A673 (cell line): ENCODE data around the gene EXOG. TPM values are rescaled to one million over a fixed set of nuclear protein-coding genes. Genes with fewer than 3 reads are reported as not detected.

Experiments used
- BruUV-seq: library from RNA; stranded (reverse); fragments of 400-500 nt; replicated peaks from 2 replicates; lab custom pipeline; 2021; lab: Mats Ljungman, UMichigan
- CTCF ChIA-PET: fragments of 300-600 bp; sonication (Branson Sonifier 250); formaldehyde crosslinking; loops from one replicate; lab custom pipeline; 2022; ENCODE audit warnings: antibody characterized with exemption; lab: Charles Lee
- POLR2A ChIA-PET: fragments of 300-600 bp; sonication (Branson Sonifier 250); formaldehyde crosslinking; loops from one replicate; lab custom pipeline; 2022; ENCODE audit warnings: antibody characterized with exemption; ENCODE audit not compliant: low non-redundant PET; lab: Charles Lee
- DNase-seq: peaks from one replicate; pipeline ENCODE4 v3.0.0-alpha.2; 2015; ENCODE audit warnings: low spot score
- H3K27ac ChIP-seq: fragments of 200-600 bp; sonication (generic); 2 replicates; pipeline ENCODE4 v1.5.1; 2016; ENCODE audit warnings: mixed run types, low read depth, mild to moderate bottlenecking, mixed read lengths, antibody characterized with exemption, low read length; ENCODE audit not compliant: poor library complexity, severe bottlenecking
- H3K27me3 ChIP-seq: fragments of 200-600 bp; sonication (generic); replicated peaks from 2 replicates; pipeline ENCODE4 v1.6.1; 2017; ENCODE audit warnings: mixed run types, low read depth, mild to moderate bottlenecking, mixed read lengths, antibody characterized with exemption, low read length; ENCODE audit not compliant: insufficient read depth, poor library complexity
- H3K36me3 ChIP-seq: fragments of 200-600 bp; sonication (generic); 2 replicates; pipeline ENCODE4 v1.6.1; 2016; ENCODE audit warnings: mixed run types, mild to moderate bottlenecking, mixed read lengths, antibody characterized with exemption, low read length; ENCODE audit not compliant: insufficient read depth, poor library complexity, severe bottlenecking
- H3K4me1 ChIP-seq: fragments of 200-600 bp; sonication (generic); 2 replicates; pipeline ENCODE4 v1.6.1; 2017; ENCODE audit warnings: mixed run types, mild to moderate bottlenecking, mixed read lengths, antibody characterized with exemption, low read length; ENCODE audit not compliant: insufficient read depth, poor library complexity, severe bottlenecking
- H3K4me3 ChIP-seq: fragments of 200-600 bp; sonication (generic); 2 replicates; pipeline ENCODE4 v1.5.1; 2016; ENCODE audit warnings: low read depth, mixed run types, mild to moderate bottlenecking, mixed read lengths, low read length; ENCODE audit not compliant: poor library complexity, severe bottlenecking
- H3K9me3 ChIP-seq: fragments of 200-600 bp; sonication (generic); 2 replicates; pipeline ENCODE4 v1.6.1; 2016; ENCODE audit warnings: mixed run types, low read depth, mild to moderate bottlenecking, mixed read lengths, antibody characterized with exemption, low read length; ENCODE audit not compliant: poor library complexity, severe bottlenecking
- EZH2 ChIP-seq: fragments of 200-600 bp; sonication (generic); IDR thresholded peaks from 2 replicates; pipeline ENCODE4 v1.6.1; 2017; ENCODE audit warnings: borderline replicate concordance, low read depth, mild to moderate bottlenecking, mixed read lengths, antibody characterized with exemption, low read length; ENCODE audit not compliant: poor library complexity, severe bottlenecking
- intact Hi-C: fragments of 100-400 bp; cut with micrococcal nuclease; formaldehyde crosslinking; loops from one replicate; pipeline ENCODE4 v1.10.0; 2022; ENCODE audit not compliant: unreplicated experiment
- total RNA-seq: library from RNA; stranded (reverse); gene quantifications from 2 replicates; pipeline ENCODE4 v1.2.3, GENCODE V29; 2021
- TF ChIP-seq, protein P1 (sequence below): fragments of 300-800, 200-600 bp; sonication (generic); conservative IDR thresholded peaks from 2 replicates; pipeline ENCODE4 v1.5.1; 2017; ENCODE audit warnings: low read depth, mild to moderate bottlenecking, antibody characterized with exemption, low read length, moderate library complexity, mixed read lengths

EXOG gene
- total RNA-seq, 1 experiment from 2014 or later: 12.4 TPM

DNA sequence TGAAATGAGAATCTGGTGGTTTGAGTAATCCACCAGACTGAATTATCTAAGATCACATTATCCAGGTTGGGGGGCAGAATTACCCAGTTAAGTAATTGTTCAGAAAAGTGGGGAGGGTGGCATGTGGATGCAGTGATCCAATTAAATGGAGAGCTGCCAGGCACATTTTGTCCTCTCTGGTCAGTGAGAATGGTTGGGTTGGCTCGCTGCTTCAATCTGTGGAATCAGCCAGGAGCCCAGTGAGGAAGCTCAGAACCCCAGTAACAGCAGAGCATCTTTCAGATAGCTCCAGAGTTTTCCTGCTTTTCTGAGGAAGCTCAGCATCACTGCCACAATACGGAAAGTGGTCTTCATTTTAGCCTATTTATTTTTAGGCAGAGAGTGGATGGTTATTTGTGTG, 6.4 kb upstream of the EXOG start:
- no TSS peak for BruUV-seq
- DNase-seq: no peak
- POLR2A ChIA-PET: no interaction called here
- TF ChIP-seq, protein P1, sequence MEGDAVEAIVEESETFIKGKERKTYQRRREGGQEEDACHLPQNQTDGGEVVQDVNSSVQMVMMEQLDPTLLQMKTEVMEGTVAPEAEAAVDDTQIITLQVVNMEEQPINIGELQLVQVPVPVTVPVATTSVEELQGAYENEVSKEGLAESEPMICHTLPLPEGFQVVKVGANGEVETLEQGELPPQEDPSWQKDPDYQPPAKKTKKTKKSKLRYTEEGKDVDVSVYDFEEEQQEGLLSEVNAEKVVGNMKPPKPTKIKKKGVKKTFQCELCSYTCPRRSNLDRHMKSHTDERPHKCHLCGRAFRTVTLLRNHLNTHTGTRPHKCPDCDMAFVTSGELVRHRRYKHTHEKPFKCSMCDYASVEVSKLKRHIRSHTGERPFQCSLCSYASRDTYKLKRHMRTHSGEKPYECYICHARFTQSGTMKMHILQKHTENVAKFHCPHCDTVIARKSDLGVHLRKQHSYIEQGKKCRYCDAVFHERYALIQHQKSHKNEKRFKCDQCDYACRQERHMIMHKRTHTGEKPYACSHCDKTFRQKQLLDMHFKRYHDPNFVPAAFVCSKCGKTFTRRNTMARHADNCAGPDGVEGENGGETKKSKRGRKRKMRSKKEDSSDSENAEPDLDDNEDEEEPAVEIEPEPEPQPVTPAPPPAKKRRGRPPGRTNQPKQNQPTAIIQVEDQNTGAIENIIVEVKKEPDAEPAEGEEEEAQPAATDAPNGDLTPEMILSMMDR: no peak
- TF ChIP-seq EZH2: no peak
- no peak overlapping the region for H3K27ac ChIP-seq
- H3K27me3 ChIP-seq: no peaks in the 10 kb centered on the region
- no peaks in the 10 kb centered on the region for H3K36me3 ChIP-seq
- CTCF ChIA-PET: no interaction called here
- no peaks in the 10 kb centered on the region for H3K9me3 ChIP-seq
- no peaks in the 10 kb centered on the region for H3K4me1 ChIP-seq
- intact Hi-C loops: no loop called here
- H3K4me3 ChIP-seq: no peak overlapping the region

DNA sequence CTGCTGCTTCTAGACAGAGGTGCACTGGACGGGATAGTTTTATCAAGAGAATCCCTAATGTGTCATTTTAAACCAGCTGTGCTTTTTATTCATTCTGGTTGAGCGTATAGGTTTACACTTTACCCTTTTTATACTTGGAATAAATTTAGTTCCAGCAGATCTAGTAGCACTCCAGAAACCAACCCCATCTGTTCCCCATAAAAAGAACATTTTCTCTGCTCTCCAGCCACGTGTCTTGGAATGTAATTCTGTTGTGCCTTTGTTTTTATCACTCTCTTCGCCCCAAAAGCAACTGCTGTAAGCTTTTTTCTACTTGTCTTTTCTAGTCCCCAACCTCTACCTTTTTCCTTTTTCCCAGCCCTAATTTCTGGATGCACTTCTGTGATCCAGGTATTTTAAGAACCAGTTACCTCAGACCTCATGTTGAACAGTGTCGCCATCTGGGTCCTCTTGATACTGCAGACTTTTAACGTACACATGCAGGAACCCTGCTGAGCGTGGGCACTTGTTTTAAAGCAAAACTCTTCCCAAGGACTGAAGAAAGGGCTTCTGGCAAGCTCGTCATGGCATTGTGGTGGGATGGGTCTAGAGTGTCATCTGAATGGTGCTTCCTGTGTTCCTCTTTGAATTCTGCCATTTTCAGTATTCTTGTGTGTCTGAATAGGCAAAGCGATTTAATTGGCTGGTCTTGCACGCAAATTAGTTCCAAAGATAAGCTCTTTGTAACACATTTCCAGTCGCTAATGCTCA, 5.7 kb upstream of the EXOG start:
- no TSS peak for BruUV-seq
- H3K36me3 ChIP-seq: no peaks in the 10 kb centered on the region
- ChIA-PET CTCF (no interaction called here), POLR2A (no interaction called here)
- DNase-seq: no peak
- H3K27ac ChIP-seq: no peak overlapping the region
- H3K4me1 ChIP-seq: no peaks in the 10 kb centered on the region
- H3K4me3 ChIP-seq: no peak overlapping the region
- no peak for TF ChIP-seq EZH2
- TF ChIP-seq, protein P1: no peak
- no peaks in the 10 kb centered on the region for H3K27me3 ChIP-seq
- intact Hi-C loops: no loop called here
- H3K9me3 ChIP-seq: no peaks in the 10 kb centered on the region

DNA sequence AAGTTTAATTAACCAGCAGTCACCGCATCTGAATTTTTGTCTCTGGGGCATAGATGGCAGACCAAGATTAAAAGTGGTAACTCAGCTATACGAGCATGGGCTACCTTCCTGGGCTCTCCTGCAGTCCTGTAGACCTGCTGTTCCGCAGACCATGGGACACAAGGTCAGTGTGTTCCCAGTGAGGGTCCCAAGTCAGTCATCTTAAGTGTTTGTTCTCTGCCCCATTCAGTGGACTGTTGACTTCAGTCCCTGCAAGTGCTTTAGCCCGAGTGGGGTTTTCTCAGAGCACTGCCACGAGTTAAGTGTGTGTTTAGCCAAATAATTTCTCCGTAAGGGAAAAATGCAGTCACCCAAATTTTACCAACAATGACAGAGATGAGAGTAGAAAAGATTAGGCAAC, 4.9 kb upstream of the EXOG start:
- no peaks in the 10 kb centered on the region for H3K4me1 ChIP-seq
- CTCF ChIA-PET: no interaction called here
- H3K27me3 ChIP-seq: no peaks in the 10 kb centered on the region
- no peaks in the 10 kb centered on the region for H3K9me3 ChIP-seq
- H3K4me3 ChIP-seq: no peak overlapping the region
- BruUV-seq: no TSS peak
- POLR2A ChIA-PET: no interaction called here
- no peak overlapping the region for H3K27ac ChIP-seq
- no peak for TF ChIP-seq EZH2
- TF ChIP-seq, protein P1: no peak
- no peaks in the 10 kb centered on the region for H3K36me3 ChIP-seq
- intact Hi-C loops: no loop called here
- DNase-seq: no peak
